Measurements from ENCODE around the gene TUBA1B.
A peak's percentile ranks its signal among the peaks of the same experiment; 100 is the strongest.
"Not testable (repeated sequence)": the region's sequence is repeated elsewhere in the genome, so short reads cannot be mapped to it uniquely, and the experiment has no call there.

The TUBA1B gene

DNA sequence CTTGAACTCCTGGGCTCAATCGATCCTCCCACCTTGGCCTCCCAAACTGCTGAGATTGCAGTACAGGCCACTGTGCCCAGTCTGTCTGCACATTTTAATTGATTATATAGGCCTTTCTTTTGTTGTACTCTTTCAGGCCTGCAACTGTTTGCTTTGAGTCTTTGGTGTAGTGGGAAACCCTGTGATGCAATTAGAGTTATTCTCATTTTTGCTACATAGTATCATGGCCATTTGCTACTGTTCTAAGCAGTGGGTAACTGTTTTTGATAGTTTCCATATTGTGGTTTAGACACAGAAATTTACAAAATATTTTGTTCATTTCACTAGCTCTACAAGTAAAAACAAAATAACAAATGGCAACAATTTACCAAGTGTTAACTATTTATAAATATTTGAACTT is 6.3 kb upstream of the TUBA1B start:
- Histone ChIP-seq H3F3A (ENCODE audit: insufficient read depth) (peaks cover 9% of the 10 kb centered on the region), H3K9ac (ENCODE audit: low read length) (no peak overlapping the region), H3K9me3 (ENCODE audit: insufficient read depth, low read length) (no peaks in the 10 kb centered on the region), H3K79me2 (ENCODE audit: insufficient read depth, low read length) (peaks cover 17% of the 10 kb centered on the region), H3K27me3 (ENCODE audit: low read length) (no peaks in the 10 kb centered on the region), H3K36me3 (ENCODE audit: low read length) (no peaks in the 10 kb centered on the region), H3K9me2 (replicated peaks; ENCODE audit: insufficient read depth, low read length) (no peaks in the 10 kb centered on the region), H3K4me2 (ENCODE audit: low read depth, low read length, poor library complexity, severe bottlenecking) (no peak overlapping the region), H3K4me3 (ENCODE audit: insufficient read depth, low read length, poor library complexity, severe bottlenecking) (no peak overlapping the region), H4K20me1 (ENCODE audit: low read depth, low read length) (no peaks in the 10 kb centered on the region), H3K27ac (ENCODE audit: low read depth, low read length) (no peak overlapping the region), H2AFZ (ENCODE audit: low read depth, low read length, severe bottlenecking) (no peak overlapping the region)
- TF ChIP-seq, protein P1, sequence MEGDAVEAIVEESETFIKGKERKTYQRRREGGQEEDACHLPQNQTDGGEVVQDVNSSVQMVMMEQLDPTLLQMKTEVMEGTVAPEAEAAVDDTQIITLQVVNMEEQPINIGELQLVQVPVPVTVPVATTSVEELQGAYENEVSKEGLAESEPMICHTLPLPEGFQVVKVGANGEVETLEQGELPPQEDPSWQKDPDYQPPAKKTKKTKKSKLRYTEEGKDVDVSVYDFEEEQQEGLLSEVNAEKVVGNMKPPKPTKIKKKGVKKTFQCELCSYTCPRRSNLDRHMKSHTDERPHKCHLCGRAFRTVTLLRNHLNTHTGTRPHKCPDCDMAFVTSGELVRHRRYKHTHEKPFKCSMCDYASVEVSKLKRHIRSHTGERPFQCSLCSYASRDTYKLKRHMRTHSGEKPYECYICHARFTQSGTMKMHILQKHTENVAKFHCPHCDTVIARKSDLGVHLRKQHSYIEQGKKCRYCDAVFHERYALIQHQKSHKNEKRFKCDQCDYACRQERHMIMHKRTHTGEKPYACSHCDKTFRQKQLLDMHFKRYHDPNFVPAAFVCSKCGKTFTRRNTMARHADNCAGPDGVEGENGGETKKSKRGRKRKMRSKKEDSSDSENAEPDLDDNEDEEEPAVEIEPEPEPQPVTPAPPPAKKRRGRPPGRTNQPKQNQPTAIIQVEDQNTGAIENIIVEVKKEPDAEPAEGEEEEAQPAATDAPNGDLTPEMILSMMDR (IDR thresholded peaks at IDR 0.05; ENCODE audit: insufficient read depth, low read length, poor library complexity, severe bottlenecking) = no peak
- TF ChIP-seq EZH2phosphoT487 (conservative IDR thresholded peaks at IDR 0.05; ENCODE audit: low read length) = no peak

DNA sequence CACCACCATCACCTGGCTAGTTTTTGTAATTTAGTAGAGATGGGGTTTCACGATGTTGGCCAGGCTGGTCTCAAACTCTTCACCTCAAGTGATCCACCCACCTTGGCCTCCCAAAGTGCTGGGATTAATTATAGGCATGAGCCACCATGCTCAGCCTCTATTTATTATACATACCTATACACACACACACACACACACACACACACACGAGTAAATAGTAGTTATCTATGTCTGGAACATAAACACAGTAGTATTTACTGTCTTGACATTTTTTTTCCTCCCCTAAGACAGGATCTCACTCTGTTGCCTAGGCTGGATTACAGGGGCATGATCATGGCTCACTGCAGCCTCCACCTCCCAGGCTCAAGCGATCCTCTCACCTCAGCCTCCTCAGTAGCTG is 5.8 kb upstream of the TUBA1B start:
- H4K20me1 ChIP-seq (ENCODE audit: low read depth, low read length); H3K4me3 ChIP-seq (ENCODE audit: insufficient read depth, low read length, poor library complexity, severe bottlenecking); H3K9me2 ChIP-seq (replicated peaks; ENCODE audit: insufficient read depth, low read length); H3K4me2 ChIP-seq (ENCODE audit: low read depth, low read length, poor library complexity, severe bottlenecking); H2AFZ ChIP-seq (ENCODE audit: low read depth, low read length, severe bottlenecking); H3K27me3 ChIP-seq (ENCODE audit: low read length); H3K27ac ChIP-seq (ENCODE audit: low read depth, low read length); H3K36me3 ChIP-seq (ENCODE audit: low read length); H3K9ac ChIP-seq (ENCODE audit: low read length); H3K9me3 ChIP-seq (ENCODE audit: insufficient read depth, low read length): not testable (repeated sequence)
- Histone ChIP-seq H3K79me2 (ENCODE audit: insufficient read depth, low read length) (peaks cover 22% of the 10 kb centered on the region), H3F3A (ENCODE audit: insufficient read depth) (peaks cover 14% of the 10 kb centered on the region)

DNA sequence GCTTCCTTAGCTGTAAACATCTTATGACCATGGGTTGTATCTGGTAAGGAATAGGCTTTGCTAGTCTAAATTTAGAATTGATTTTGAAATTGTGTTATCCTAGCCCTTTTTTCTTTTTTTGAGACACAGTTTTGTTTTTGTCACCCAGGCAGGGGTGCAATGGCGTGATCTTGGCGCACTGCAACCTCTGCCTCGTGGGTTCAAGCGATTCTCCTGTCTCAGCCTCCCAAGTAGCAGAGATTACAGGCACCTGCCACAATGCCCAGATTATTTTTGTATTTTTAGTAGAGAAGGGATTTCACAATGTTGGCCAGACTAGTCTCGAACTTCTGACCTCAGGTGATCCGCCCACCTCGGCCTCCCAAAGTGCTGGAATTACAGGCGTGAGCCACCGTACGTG is 2.4 kb upstream of the TUBA1B start:
- Histone ChIP-seq H3K27ac (ENCODE audit: low read depth, low read length) (peak overlapping the region; percentile 83; the same call in 1 of the 2 replicates), H3K9ac (ENCODE audit: low read length) (peak overlapping the region; percentile 100), H3K79me2 (ENCODE audit: insufficient read depth, low read length) (peaks cover 38% of the 10 kb centered on the region), H3K4me2 (ENCODE audit: low read depth, low read length, poor library complexity, severe bottlenecking) (peak overlapping the region; percentile 88), H3K27me3 (ENCODE audit: low read length) (no peaks in the 10 kb centered on the region), H3F3A (ENCODE audit: insufficient read depth) (peaks cover 45% of the 10 kb centered on the region), H3K9me2 (replicated peaks; ENCODE audit: insufficient read depth, low read length) (no peaks in the 10 kb centered on the region), H4K20me1 (ENCODE audit: low read depth, low read length) (peaks cover 13% of the 10 kb centered on the region), H3K4me3 (ENCODE audit: insufficient read depth, low read length, poor library complexity, severe bottlenecking) (peak overlapping the region; percentile 56), H3K9me3 (ENCODE audit: insufficient read depth, low read length) (no peaks in the 10 kb centered on the region), H2AFZ (ENCODE audit: low read depth, low read length, severe bottlenecking) (peak overlapping the region; percentile 76), H3K36me3 (ENCODE audit: low read length) (peaks cover 19% of the 10 kb centered on the region)
- TF ChIP-seq, protein P1 (IDR thresholded peaks at IDR 0.05; ENCODE audit: insufficient read depth, low read length, poor library complexity, severe bottlenecking) = no peak
- TF ChIP-seq EZH2phosphoT487 (conservative IDR thresholded peaks at IDR 0.05; ENCODE audit: low read length) = no peak

DNA sequence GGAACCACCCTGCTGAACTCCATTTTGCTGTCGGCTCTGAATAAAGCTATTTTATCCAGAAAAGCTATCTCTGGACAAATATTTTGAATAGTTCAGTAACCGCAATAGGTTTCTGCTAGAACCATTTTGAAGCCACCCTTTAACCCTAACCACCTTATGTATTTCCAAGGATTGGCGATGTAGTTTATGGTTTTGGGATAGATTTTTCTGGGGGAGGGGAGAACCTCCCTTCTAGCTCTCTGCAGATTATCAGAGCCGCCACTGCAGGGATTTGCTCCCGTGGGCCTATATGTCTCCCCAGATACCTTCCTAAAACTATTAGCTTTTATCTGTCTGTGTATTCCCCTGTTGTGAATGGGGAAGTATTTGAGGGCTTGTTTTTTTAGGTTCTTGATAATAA is 1.8 kb upstream of the TUBA1B start:
- TF ChIP-seq, protein P1 (IDR thresholded peaks at IDR 0.05; ENCODE audit: insufficient read depth, low read length, poor library complexity, severe bottlenecking) = no peak
- no peak for TF ChIP-seq EZH2phosphoT487 (conservative IDR thresholded peaks at IDR 0.05; ENCODE audit: low read length)
- H3K9me2 ChIP-seq (replicated peaks; ENCODE audit: insufficient read depth, low read length) = no peaks in the 10 kb centered on the region
- H3K27me3 ChIP-seq (ENCODE audit: low read length) = no peaks in the 10 kb centered on the region
- H3K4me3 ChIP-seq (ENCODE audit: insufficient read depth, low read length, poor library complexity, severe bottlenecking) = peak overlapping the region; percentile 56
- H3K36me3 ChIP-seq (ENCODE audit: low read length) = peaks cover 19% of the 10 kb centered on the region
- H3K79me2 ChIP-seq (ENCODE audit: insufficient read depth, low read length) = peaks cover 38% of the 10 kb centered on the region
- peak overlapping the region; percentile 76 for H2AFZ ChIP-seq (ENCODE audit: low read depth, low read length, severe bottlenecking)
- peak overlapping the region; percentile 100 for H3K9ac ChIP-seq (ENCODE audit: low read length)
- H3K4me2 ChIP-seq (ENCODE audit: low read depth, low read length, poor library complexity, severe bottlenecking) = peak overlapping the region; percentile 88
- H3K27ac ChIP-seq (ENCODE audit: low read depth, low read length) = peak overlapping the region; percentile 83
- peaks cover 13% of the 10 kb centered on the region for H4K20me1 ChIP-seq (ENCODE audit: low read depth, low read length)
- no peaks in the 10 kb centered on the region for H3K9me3 ChIP-seq (ENCODE audit: insufficient read depth, low read length)
- H3F3A ChIP-seq (ENCODE audit: insufficient read depth) = peaks cover 45% of the 10 kb centered on the region

Measured in SU-DHL-6 (cell line).